Caco-2 (cell line): ENCODE data around the gene STUM. TPM values are rescaled to one million over a fixed set of nuclear protein-coding genes. Genes with fewer than 3 reads are reported as not detected.

Source experiments
- BruUV-seq: library from RNA; stranded (reverse); fragments of 400-500 nt; replicated peaks from 2 replicates; lab custom pipeline; 2021; lab: Mats Ljungman, UMichigan
- CTCF ChIA-PET: fragments of 300-600 bp; sonication (Branson Sonifier 250); formaldehyde crosslinking; loops from one replicate; lab custom pipeline; 2022; ENCODE audit warnings: antibody characterized with exemption; lab: Charles Lee
- POLR2A ChIA-PET: fragments of 300-600 bp; sonication (Branson Sonifier 250); formaldehyde crosslinking; loops from one replicate; lab custom pipeline; 2022; ENCODE audit warnings: antibody characterized with exemption; lab: Charles Lee
- DNase-seq, 2 experiments: peaks; one replicate each; pipeline versions ENCODE4 v3.0.0 to v3.0.0-alpha.2; 2020 to 2022
- H3K27me3 ChIP-seq: replicated peaks from 2 replicates; pipeline ENCODE4 v1.6.0; 2011; ENCODE audit warnings: low read length; ENCODE audit not compliant: control insufficient read depth, insufficient read depth
- H3K36me3 ChIP-seq: 2 replicates; pipeline ENCODE4 v1.5.1; 2011; ENCODE audit warnings: low read length; ENCODE audit not compliant: control insufficient read depth, insufficient read depth
- H3K4me1 ChIP-seq: fragments of 250-450 bp; sonication (Bioruptor Pico); 2 replicates; pipeline ENCODE4 v1.5.1; 2020; ENCODE audit warnings: mild to moderate bottlenecking
- H3K4me3 ChIP-seq: 2 replicates; pipeline ENCODE4 v1.5.1; 2011; ENCODE audit warnings: low read depth, mild to moderate bottlenecking, control low read depth, low read length
- H3K9me3 ChIP-seq: fragments of 250-450 bp; sonication (Bioruptor Pico); 2 replicates; pipeline ENCODE4 v1.5.1; 2020; ENCODE audit warnings: mild to moderate bottlenecking, moderate library complexity
- H3K27ac Mint-ChIP-seq: one replicate; pipeline ENCODE4 v1.8.0; 2022; ENCODE audit warnings: mixed read lengths; ENCODE audit not compliant: unreplicated experiment
- H3K27me3 Mint-ChIP-seq: one replicate; pipeline ENCODE4 v1.8.0; 2022; ENCODE audit warnings: mixed read lengths; ENCODE audit not compliant: insufficient read depth, unreplicated experiment
- H3K36me3 Mint-ChIP-seq: one replicate; pipeline ENCODE4 v1.8.0; 2022; ENCODE audit warnings: mild to moderate bottlenecking, mixed read lengths; ENCODE audit not compliant: insufficient read depth, unreplicated experiment
- H3K4me1 Mint-ChIP-seq: one replicate; pipeline ENCODE4 v1.8.0; 2022; ENCODE audit warnings: low read depth, mixed read lengths; ENCODE audit not compliant: unreplicated experiment
- H3K4me3 Mint-ChIP-seq: one replicate; pipeline ENCODE4 v1.8.0; 2022; ENCODE audit warnings: mild to moderate bottlenecking, moderate library complexity, mixed read lengths; ENCODE audit not compliant: unreplicated experiment
- H3K9me3 Mint-ChIP-seq: one replicate; pipeline ENCODE4 v1.8.0; 2022; ENCODE audit warnings: mixed read lengths; ENCODE audit not compliant: unreplicated experiment
- CTCF ChIP-seq, 2 experiments: fragments of 200-600 bp in 1 of 2; IDR thresholded peaks; 1 replicate in 1 of 2; 2 replicates in 1 of 2; pipeline versions ENCODE4 v1.5.1 to v1.8.0; 2011 to 2022; ENCODE audit warnings: antibody characterized with exemption in 1 of 2, control low read depth in 1 of 2, inconsistent platforms in 1 of 2, low read depth in 1 of 2, low read length in 1 of 2, mild to moderate bottlenecking in 1 of 2, moderate library complexity in 1 of 2; ENCODE audit not compliant: insufficient read depth in 1 of 2, severe bottlenecking in 1 of 2, unreplicated experiment in 1 of 2
- intact Hi-C: fragments of 100-400 bp; cut with micrococcal nuclease; formaldehyde crosslinking; loops from one replicate; pipeline ENCODE4 v1.10.0; 2022; ENCODE audit not compliant: unreplicated experiment
- total RNA-seq: library from RNA; stranded (reverse); gene quantifications from 2 replicates; pipeline ENCODE4 v1.2.3, GENCODE V29; 2022

The STUM gene
- total RNA-seq, 1 experiment from 2014 or later: 1.7 TPM

- no peaks in the 10 kb centered on the region for H3K9me3 Mint-ChIP-seq
- ChIA-PET POLR2A (no interaction called here), CTCF (no interaction called here)
- BruUV-seq: no TSS peak
- H3K27ac Mint-ChIP-seq: no peak overlapping the region
- H3K36me3 ChIP-seq: no peaks in the 10 kb centered on the region
- no peaks in the 10 kb centered on the region for H3K9me3 ChIP-seq
- no peaks in the 10 kb centered on the region for H3K4me1 ChIP-seq
- H3K4me3 Mint-ChIP-seq: no peak overlapping the region
- H3K27me3 Mint-ChIP-seq: no peaks in the 10 kb centered on the region
- H3K4me1 Mint-ChIP-seq: peaks cover 12% of the 10 kb centered on the region
- no peaks in the 10 kb centered on the region for H3K27me3 ChIP-seq
- no peaks in the 10 kb centered on the region for H3K36me3 Mint-ChIP-seq
- TF ChIP-seq CTCF (IDR thresholded peaks at IDR 0.05; ENCODE audit: insufficient read depth in 1 of 2, low read depth in 1 of 2, low read length in 1 of 2, severe bottlenecking in 1 of 2, unreplicated experiment in 1 of 2): no peak
- H3K4me3 ChIP-seq: no peak overlapping the region
- intact Hi-C loops: no loop called here
- DNase-seq: no peak
Observed at GRCh38 chr1:226630592-226630991, 82.0 kb downstream of the STUM start.

GRCh38 chr1:226631229-226632000 lies 82.9 kb downstream of the STUM start:
- no TSS peak for BruUV-seq
- no peak overlapping the region for H3K4me3 ChIP-seq
- no peaks in the 10 kb centered on the region for H3K27me3 ChIP-seq
- Mint-ChIP-seq H3K36me3 (no peaks in the 10 kb centered on the region), H3K4me1 (peaks cover 12% of the 10 kb centered on the region), H3K27ac (no peak overlapping the region), H3K27me3 (no peaks in the 10 kb centered on the region), H3K9me3 (no peaks in the 10 kb centered on the region), H3K4me3 (no peak overlapping the region)
- intact Hi-C loops: no loop called here
- no peaks in the 10 kb centered on the region for H3K9me3 ChIP-seq
- H3K4me1 ChIP-seq: no peaks in the 10 kb centered on the region
- no peak for DNase-seq
- ChIA-PET CTCF (no interaction called here), POLR2A (no interaction called here)
- no peak for TF ChIP-seq CTCF (IDR thresholded peaks at IDR 0.05; ENCODE audit: insufficient read depth in 1 of 2, low read depth in 1 of 2, low read length in 1 of 2, severe bottlenecking in 1 of 2, unreplicated experiment in 1 of 2)
- H3K36me3 ChIP-seq: no peaks in the 10 kb centered on the region

GRCh38 chr1:226632169-226632879 lies 83.8 kb downstream of the STUM start:
- peaks cover 5% of the 10 kb centered on the region for H3K4me1 Mint-ChIP-seq
- no peaks in the 10 kb centered on the region for H3K9me3 Mint-ChIP-seq
- intact Hi-C loops: no loop called here
- no peaks in the 10 kb centered on the region for H3K36me3 Mint-ChIP-seq
- CTCF ChIA-PET: no interaction called here
- H3K9me3 ChIP-seq: no peaks in the 10 kb centered on the region
- H3K27me3 Mint-ChIP-seq: no peaks in the 10 kb centered on the region
- H3K27ac Mint-ChIP-seq: no peak overlapping the region
- BruUV-seq: no TSS peak
- no peaks in the 10 kb centered on the region for H3K36me3 ChIP-seq
- no peaks in the 10 kb centered on the region for H3K27me3 ChIP-seq
- POLR2A ChIA-PET: no interaction called here
- H3K4me3 ChIP-seq: no peak overlapping the region
- TF ChIP-seq CTCF (IDR thresholded peaks at IDR 0.05; ENCODE audit: insufficient read depth in 1 of 2, low read depth in 1 of 2, low read length in 1 of 2, severe bottlenecking in 1 of 2, unreplicated experiment in 1 of 2): no peak
- no peak overlapping the region for H3K4me3 Mint-ChIP-seq
- H3K4me1 ChIP-seq: no peaks in the 10 kb centered on the region
- no peak for DNase-seq
